M059J (cell line): Measurements from ENCODE around the gene PRPSAP1. TPM values are rescaled to one million over a fixed set of nuclear protein-coding genes. Genes with fewer than 3 reads are reported as not detected.
"Not testable (repeated sequence)": the region's sequence is repeated elsewhere in the genome, so short reads cannot be mapped to it uniquely, and the experiment has no call there.

Experiments used
- DNase-seq: peaks from one replicate; pipeline ENCODE4 v3.0.0-alpha.2; 2012; ENCODE audit warnings: low read depth
- total RNA-seq: library from RNA; depleted of rRNA; stranded (reverse); fragments of >200 nt; shearing (Covaris generic); gene quantifications from 2 replicates; pipeline ENCODE4 v1.2.3, GENCODE V29; 2014

Gene PRPSAP1
- total RNA-seq, 1 experiment from 2014 or later = 52.9 TPM

DNA sequence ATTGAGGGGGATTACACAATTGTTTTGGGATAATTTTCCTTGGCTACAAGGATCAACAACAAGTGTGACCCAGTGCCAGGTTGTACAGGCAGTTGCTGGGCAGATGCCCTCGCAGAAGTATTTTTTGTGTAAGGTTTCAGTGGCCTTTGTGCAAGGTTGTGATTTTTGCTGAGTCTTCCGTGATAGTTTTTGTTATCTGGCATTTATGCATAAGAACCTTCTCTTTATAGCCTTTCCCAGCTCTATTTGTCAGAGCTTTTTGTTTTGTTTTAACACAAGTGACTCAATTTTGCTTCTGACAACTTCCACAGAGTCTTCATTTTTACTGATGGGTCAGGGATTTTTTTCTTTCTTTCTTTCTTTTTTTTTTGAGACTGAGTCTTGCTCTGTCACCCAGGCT, 6.7 kb upstream of the PRPSAP1 start:
- DNase-seq = no peak

DNA sequence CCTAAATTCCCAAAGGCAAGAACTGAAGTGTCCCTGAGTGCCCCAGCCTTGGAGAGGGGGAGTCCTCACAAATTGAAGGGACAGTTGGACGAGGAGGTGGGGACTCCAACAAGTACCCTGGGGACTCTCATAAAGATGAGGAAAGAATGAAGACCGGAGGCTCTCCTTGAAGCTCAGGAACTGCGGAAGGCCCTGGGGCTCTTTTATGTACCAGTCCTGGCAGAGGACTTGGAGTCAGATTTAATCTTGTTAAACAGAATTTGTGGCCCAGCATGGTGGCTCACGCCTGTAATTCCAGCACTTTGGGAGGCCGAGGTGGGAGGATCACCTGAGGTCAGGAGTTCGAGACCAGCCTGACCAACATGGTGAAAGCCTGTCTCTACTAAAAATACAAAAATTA, 6.1 kb upstream of the PRPSAP1 start:
- DNase-seq = not testable (repeated sequence)

DNA sequence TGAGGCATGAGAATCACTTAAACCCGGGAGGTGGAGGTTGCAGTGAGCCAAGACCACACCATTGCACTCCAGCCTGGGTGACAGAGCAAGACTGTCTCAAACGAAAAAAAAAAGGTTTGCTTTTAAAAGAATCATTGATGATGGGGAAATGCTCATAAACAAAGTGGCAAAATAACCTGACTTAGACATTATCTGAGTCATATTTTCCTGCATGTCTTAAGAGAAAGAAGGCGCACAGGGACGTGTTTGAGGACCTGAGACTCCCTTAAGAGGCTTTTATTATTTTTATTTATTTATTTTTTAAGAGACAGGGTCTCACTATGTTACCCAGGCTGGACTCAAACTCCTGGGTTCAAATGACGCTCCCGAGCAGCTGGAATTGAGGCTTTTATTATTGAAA, 5.7 kb upstream of the PRPSAP1 start:
- DNase-seq = no peak

DNA sequence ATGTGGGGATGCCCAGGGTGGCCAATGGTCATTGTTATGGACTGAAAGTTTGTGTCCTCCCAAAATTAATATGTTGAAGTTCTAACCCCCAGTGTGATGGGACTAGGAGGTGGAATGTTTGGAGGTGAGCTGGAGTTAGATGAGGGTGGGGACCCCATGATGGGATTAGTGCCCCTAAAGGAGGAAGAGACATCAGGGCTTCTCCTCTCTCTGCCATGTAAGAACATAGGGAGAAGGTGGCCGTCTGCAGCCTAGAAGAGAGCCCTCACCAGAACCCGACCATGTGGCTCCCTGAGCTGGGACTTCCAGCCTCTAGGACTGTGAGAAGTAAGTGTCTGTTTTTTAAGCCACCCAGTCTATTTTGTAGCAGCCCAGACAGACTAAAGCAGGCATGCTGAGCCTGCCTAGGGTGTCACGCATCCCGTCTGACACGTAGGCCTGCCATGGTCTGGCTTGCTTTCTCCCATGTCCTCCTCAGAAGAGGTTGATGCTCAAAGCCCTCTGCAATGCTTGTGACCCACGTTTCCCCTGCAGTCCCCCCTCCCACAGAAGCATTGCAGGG, 4.0 kb upstream of the PRPSAP1 start:
- no peak for DNase-seq

DNA sequence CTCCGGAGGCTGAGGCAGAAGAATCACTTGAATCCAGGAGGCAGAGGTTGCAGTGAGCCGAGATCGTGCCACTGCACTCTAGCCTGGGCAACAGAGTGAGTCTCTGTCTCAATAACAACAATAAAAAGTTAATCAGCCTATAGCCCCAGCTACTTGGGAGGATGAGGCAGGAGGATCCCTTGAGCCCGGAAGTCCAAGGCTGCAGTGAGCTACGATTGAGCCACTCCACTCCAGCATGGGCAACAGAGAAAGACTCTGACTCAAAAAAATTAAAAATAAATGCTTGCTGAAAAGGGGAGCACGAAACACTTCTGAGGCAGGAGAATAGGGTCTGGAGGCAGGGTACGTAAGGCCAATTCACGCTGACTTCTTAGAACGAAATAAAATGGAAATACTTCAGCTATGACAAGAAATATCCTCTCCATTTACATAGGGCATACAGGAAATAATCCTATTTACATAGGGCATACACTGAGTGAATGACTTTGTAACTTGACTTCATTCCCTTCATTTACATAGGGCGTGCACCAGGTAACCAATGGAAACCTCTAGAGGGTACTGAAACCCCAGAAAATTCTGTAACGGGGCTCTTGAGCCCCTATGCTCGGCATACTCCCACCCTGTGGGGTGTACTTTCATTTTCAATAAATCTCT, 3.2 kb upstream of the PRPSAP1 start:
- DNase-seq = no peak

DNA sequence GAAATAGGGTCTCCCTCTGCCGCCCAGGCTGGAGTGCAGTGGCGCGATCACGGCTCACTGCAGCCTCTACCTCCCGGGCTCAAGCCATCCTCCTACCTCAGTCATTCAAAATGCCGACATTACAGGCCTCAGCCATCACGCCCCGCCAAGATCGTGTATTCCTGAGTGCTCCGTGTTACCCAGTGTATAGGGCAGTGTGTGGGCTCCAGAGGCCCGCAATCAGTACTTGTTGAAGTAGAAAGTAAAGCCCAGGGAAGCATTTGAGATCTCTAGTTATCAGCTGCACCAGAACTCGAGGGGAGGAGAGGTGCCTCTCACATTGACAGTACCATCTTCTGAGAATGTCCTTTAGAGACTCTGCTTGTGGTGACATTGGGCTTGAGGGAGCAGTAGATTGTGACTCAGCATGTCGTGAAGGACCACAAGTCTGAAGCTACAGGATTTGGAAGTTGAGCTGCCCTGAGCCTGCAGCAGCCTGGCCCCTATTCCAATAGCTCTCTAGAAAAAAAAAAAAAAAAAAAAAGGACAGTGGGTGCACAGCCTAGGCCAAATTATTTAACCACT, 1.1 kb upstream of the PRPSAP1 start:
- DNase-seq = peak; percentile 49

DNA sequence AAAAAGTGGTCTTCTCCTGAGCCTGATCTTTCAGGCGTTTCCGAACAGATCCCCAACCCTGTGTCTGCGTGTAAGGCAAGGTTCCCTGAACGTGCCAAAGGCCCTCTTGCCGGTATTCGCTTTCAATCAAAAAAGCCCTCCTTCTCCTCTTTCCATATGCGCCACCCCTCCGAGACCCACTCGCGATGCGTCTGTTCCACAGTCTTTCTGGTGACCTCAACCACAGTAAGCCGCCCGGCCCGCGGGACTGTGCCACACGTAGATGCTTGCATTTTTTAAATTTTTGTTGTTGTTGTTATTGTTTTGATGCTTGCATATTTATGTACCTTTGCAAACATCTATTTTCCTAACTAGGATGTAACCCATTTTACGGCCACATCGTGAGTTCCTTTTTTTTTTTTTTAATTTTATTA, 607 bp upstream of the PRPSAP1 start:
- DNase-seq = no peak

DNA sequence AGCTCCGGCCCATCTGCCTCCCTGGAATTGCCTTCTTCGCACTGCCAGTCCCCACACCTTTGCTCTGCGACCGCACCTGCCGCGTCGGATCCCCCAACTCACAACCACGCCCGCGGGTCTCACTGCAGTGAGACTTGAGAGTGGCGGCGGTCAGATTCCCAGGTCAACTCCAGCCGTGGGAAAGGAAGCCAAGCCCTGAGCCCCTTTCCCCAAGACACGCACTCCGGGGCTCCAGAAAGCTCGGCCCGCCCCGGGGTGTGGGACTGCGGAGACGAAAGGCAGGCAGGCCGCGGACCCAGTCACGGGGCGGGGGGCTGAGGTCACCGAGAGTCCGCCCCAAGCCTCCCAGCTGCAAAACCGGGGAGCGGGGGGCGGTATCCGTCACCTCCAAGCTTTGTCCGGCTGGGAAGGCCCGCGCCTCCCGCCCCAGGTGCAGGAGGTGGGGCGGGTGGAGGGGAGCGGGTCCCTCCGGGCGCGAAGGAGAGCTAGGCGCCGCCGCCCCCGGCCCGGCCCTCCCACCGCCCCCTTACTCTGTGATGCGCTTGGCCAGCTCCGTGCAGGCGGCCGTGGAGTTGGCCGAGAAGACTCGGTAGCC, 615 bp downstream of the PRPSAP1 start:
- DNase-seq = peak; percentile 36

DNA sequence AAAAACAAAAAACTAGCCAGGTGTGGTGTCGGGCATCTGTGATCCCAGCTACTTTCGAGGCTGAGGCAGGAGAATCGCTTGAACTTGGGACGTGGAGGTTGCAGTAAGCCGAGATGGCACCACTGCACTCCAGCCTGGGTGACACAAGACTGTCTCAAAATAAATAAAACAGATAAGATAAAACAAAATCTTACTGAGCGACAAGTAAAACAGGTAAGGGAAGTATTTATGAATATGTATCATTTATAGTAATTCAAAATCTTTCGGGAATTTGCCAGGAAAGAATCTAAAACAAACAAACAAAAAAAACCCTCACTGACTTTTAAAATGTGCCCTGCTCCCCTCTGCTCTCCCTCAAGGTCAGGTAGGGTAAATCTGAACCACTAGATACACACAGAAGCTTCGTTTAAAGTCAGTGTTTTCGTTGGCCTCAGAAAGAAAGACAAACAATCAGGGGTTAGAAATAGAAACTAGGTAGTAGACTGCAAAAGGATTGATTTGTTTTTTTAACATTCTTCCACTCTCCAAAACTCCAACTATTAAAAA, 2.1 kb downstream of the PRPSAP1 start:
- DNase-seq = no peak

DNA sequence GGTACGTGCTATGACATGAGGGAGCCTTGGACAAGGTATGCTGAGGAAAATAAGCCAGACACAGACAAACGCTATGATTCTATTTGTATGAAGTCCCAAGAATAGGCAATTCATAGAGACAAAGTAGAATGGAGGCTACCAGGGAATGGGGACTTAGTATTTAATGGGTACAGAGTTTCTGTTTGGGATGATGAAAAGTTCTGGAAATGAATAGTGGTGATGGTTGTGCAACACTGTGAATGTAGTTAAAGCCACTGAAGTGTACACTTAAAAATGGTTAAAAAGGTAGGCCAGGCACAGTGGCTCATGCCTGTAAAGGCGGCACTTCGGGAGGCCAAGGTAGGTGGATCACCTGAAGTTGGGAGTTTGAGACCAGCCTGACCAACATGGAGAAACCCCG, 3.3 kb downstream of the PRPSAP1 start:
- no peak for DNase-seq

DNA sequence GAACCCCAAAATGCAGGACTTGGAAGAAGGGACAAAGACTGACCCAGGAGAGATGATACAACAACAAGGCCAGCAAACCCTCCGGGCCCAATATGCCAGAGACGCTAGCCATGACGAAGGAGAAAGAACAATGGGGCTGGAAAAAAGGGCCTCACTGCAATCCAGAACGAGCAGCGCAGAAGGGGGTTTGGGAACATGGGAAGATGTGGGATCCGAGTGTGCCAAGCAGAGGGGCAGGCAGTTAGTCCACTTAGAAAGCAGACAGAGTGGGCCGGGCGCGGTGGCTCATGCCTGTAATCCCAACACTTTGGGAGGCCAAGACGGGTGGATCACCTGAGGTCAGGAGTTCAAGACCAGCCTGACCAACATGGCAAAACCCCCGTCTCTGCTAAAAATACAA, 6.8 kb downstream of the PRPSAP1 start:
- not testable (repeated sequence) for DNase-seq

DNA sequence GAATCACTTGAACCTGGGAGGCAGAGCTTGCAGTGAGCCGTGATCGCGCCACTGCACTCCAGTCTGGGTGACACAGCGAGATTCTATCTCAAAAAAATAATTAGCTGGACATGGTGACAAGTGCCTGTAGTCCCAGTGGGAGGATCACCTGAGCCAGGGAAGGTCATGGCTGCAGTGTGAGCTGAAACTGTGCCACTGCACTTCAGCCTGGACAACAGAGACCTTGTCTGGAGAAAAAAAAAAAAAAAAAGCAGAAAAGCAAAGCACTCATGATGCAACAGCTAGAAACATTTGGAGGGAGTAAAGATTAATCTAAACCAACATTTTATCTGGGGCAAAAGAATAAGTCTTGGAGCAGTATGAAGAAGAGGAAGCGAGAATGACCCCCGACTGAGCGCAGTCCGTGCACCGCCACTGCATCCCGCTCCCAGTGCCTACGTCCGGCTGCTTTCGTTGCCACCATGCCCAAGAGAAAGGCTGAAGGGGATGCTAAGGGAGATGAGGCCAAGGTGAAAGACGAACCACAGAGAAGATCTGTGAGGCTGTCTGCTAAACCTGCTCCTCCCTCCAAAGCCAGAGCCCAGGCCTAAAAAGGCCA, 8.2 kb downstream of the PRPSAP1 start:
- DNase-seq = no peak

DNA sequence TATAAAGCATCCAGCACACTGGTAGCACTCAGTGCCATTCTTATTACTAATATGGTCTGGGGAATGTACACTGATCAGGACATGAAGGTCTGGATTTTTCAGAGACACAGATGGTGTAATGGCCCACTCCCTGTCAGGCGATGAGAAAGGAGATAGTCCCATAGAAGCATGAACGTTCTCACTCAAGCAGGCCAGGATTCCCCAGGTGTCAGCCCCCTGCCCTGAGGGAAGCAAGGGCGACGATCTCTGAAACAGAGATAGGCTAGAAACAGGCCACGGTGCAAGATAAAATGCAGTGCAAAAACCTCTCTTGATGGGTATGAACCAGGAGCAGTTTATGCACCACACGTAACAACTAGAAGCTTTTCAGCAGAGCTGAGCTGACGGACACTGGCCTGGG, 10.6 kb downstream of the PRPSAP1 start:
- no peak for DNase-seq

DNA sequence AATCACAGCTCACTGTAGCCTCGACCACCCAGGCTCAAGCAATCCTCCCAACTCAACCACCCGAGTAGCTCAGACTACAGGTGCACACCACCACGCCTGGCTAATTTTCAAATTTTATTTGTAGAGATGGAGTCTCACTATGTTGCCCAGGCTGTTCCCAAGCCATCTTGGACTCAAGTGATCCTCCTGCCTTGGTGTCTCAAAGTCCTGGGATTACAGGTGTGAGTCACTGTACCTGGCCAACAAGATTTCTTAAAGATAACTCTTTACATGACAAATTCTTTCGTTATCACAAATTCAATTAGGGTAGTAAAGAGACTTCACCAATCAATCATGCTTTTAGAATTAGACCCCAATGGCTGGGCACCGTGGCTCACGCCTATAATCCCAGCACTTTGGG, 12.4 kb downstream of the PRPSAP1 start:
- no peak for DNase-seq

DNA sequence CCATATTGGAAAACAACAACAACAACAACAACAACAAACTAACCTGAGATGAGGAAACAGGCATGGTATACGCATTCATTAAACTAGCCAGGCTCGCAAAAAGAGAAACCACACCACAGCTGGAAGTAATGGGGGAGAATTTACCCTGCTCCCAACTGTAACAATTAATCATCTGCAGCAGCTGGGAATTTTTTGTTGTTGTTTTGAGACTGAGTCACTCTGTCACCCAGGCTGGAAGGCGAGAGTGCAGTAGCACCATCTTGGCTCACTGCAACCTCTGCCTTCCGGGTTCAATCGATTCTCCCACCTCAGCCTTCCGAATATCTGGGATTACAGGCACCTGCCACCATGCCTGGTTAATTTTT, 16.3 kb downstream of the PRPSAP1 start:
- DNase-seq = peak; percentile 51

DNA sequence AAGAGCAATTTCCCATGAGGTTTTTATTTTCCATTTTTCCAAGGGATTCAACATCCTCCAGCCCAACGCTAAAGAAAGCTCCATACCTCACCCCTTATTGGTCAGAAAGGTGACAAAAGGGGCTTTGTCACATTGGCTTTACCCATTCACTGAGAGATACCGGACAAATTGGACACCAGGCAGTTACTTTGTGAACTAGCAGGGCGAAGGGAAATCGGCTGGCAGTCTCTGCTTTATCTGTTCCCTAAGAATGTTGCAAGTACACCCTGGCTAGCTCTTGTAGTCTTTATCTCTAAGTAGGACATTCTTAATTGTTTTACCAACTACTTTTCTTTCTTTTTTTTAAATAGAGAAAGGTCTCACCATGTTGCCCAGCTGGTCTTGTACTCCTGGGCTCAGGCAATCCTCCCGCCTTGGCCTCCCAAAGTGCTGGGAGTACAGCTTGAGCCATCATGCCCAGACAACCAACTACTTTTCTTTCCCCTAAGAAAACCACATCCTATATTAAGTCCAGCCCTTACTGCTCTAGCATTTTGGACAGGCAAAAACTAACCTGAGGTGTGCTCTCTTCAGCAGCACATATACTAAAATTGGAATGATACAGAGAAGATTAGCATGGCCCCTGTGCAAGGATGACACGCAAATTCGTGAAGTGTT, 16.8 kb downstream of the PRPSAP1 start:
- DNase-seq = no peak

DNA sequence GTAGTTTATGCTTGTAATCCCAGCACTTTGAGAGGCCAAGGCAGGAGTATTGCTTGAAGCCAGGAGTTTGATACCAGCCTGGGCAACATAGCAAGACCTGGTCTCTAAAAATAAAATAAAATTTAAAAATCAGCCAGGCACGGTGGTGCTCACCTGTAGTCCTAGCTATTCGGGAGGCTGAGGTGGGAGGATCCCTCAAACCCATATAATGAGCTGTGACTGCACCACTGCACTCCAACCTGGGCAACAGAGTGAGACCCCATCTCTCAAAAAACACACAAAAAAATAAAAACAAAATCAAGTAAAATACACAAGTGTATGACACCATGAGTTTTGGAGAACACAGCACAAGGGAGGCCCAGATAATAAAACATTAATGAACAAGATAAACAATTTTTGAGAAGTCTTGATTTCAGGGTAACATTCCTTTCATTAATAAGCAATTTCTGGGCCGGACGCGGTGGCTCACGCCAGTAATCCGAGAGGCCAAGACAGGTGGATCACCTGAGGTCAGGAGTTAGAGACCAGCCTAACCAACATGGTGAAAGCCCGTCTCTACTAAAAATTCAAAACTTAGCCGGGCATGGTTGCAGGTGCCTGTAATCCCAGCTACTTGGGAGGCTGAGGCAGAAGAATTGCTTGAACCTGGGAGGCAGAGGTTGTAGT, 17.9 kb downstream of the PRPSAP1 start:
- DNase-seq = no peak

DNA sequence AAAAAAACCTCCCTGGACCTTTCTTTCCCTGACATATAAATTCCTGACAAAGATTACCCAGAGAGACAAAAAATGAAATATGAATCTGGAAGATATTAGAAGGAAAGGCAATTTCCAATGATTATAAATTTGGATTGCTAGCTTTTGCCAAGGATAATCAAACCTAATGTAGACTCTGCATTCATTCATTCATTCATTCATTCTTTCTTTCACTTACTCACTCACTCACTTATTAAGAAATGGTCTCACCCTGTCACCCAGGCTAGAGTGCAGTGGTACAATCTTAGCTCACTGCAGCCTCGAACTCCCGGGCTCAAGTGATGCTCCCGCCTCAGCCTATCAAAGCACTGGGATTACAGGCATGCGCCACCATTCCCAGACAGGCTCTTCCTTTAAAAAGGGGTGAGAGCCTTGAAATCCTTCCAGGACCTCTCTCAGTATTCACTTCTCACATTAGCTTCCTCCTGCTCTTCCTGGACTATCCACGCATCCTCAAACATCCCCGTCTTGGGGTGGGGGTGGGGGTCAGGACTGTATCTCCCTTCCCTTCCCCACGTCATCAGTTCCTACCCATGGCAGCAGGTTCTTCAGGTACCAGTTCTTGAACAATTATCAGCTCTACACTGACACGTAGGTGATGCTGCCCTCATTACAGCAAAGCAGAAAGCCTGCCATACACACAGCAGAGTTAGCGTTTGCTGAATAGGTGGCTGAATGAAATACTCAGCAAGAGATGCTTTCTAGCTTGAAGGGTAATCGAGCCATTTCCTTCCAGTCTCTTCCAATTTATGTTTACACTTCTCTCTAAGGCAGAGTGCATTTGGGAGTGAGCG, 19.8 kb downstream of the PRPSAP1 start:
- DNase-seq = no peak

DNA sequence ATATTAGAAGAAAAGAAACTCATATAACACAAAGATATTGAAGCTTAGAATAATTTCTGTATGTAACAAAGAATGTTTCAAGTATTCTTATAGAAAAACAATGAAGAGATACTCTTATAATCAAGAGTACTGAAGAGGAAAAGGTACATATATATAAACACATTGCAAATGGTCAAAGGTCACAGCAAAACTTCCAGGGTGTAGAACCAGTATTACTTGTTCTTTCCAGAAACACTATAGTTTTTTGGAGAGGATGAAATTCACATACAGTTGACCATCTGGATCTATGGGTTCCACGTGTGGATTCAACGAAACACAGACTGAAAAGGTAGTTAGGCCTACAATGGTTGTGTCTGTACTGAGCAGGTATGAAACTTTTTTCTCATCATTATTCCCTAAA, 22.6 kb downstream of the PRPSAP1 start:
- DNase-seq = no peak

DNA sequence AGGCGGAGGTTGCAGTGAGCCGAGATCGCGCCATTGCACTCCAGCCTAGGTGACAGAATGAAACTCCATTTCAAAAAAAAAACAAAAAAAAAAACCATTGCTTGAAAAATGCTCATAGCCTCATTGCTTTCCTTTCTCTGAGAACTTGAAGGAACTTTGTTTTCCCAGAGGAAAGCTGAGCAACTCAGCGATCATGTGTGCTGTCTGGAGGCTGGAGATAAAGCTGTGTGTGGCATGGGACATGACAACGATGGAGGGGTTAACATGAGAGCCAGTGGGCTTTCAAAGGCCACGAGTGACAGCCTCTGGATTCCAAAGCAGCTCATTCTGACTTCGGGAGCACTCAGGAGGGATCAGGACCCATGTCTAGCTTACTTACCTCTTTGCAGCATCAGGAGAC, 24.1 kb downstream of the PRPSAP1 start:
- DNase-seq = no peak

DNA sequence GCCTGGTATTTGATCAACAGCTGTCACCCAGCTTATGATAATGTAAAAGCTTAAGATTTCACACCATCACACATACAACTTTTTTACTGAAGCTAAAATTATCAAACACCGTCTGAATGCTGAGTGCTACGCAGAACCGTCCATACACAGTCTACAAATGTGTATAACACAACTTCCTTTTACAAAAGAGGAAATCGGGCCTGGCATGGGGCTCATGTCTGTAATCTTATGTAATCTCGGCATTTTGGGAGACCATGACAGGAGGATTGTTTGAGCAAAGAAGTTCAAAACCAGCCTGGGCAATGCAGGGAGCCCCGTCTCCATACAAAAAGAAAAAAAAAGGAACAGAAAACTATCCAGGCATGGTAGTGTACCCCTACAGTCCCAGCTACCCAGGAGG, 26.0 kb downstream of the PRPSAP1 start:
- DNase-seq = no peak
